Activated effector memory CD4-positive, alpha-beta T cell treated with Interleukin-2 at 50 U/mL for 16 hours (primary cell): Measurements from ENCODE around the gene SPTB.

Experiments used
- DNase-seq: peaks from one replicate; pipeline ENCODE4 v3.0.0-alpha.2; 2020

Gene SPTB

GRCh38 chr14:64786296-64787149 lies 93.2 kb downstream of the SPTB start:
- no peak for DNase-seq

- DNase-seq = no peak
Measured at GRCh38 chr14:64784006-64784405, 95.7 kb downstream of the SPTB start.

- no peak for DNase-seq
Measured at GRCh38 chr14:64782196-64782595, 97.5 kb downstream of the SPTB start.

- DNase-seq = no peak
Measured at GRCh38 chr14:64779472-64779871, 100.2 kb downstream of the SPTB start.

GRCh38 chr14:64778104-64778754 lies 101.5 kb downstream of the SPTB start:
- DNase-seq = no peak

- no peak for DNase-seq
Measured at GRCh38 chr14:64777461-64777860, 102.2 kb downstream of the SPTB start.

- no peak for DNase-seq
Measured at GRCh38 chr14:64775081-64775777, 104.5 kb downstream of the SPTB start.

- DNase-seq = no peak
Measured at GRCh38 chr14:64774272-64774671, 105.4 kb downstream of the SPTB start.

- no peak for DNase-seq
Measured at GRCh38 chr14:64773577-64773976, 106.1 kb downstream of the SPTB start.

- DNase-seq = no peak
Measured at GRCh38 chr14:64773046-64773445, 106.7 kb downstream of the SPTB start.

- DNase-seq = no peak
Measured at GRCh38 chr14:64772397-64772950, 107.2 kb downstream of the SPTB start.

GRCh38 chr14:64771161-64771560 lies 108.5 kb downstream of the SPTB start:
- no peak for DNase-seq

- DNase-seq = no peak
Measured at GRCh38 chr14:64770751-64771150, 109.0 kb downstream of the SPTB start.

- no peak for DNase-seq
Measured at GRCh38 chr14:64769096-64770020, 110.3 kb downstream of the SPTB start.

GRCh38 chr14:64768401-64769095 lies 111.2 kb downstream of the SPTB start:
- DNase-seq = no peak

- DNase-seq = no peak
Measured at GRCh38 chr14:64767215-64767964, 112.3 kb downstream of the SPTB start.

GRCh38 chr14:64766430-64767151 lies 113.1 kb downstream of the SPTB start:
- no peak for DNase-seq

- no peak for DNase-seq
Measured at GRCh38 chr14:64765740-64766302, 113.9 kb downstream of the SPTB start.

- DNase-seq = peak; percentile 59
Measured at GRCh38 chr14:64764641-64765520, 114.8 kb downstream of the SPTB start.
